ENCODE results near the gene PBX4. TPM values are rescaled to one million over a fixed set of nuclear protein-coding genes. Genes with fewer than 3 reads are reported as not detected.
A peak's percentile ranks its signal among the peaks of the same experiment; 100 is the strongest.

PBX4 gene
- total and polyA plus RNA-seq, 2 experiments from 2014 or later = 2.6 to 4.1 TPM

DNA sequence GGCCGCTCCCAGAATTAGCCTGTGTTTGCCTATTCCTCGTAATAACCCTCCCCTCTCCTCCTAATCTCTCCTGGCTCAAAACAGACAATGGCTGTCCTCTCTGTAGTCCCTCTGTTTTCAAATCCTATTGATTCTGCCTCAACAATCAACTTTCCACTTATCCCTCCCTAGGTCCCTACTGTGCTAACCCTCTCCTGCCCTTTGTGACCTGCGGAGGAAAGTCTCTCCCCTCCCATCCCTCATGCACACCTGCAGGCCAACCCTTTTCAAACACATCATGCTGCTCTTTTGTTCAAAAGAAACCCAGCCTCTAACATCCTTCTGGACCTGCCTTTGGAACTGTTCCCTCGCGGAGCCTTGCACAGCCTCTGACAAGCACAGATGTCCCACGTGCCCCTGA is 43.1 kb downstream of the PBX4 start:
- H3K27ac ChIP-seq (ENCODE audit: low read depth) = no peak overlapping the region
- TF ChIP-seq, protein P1, sequence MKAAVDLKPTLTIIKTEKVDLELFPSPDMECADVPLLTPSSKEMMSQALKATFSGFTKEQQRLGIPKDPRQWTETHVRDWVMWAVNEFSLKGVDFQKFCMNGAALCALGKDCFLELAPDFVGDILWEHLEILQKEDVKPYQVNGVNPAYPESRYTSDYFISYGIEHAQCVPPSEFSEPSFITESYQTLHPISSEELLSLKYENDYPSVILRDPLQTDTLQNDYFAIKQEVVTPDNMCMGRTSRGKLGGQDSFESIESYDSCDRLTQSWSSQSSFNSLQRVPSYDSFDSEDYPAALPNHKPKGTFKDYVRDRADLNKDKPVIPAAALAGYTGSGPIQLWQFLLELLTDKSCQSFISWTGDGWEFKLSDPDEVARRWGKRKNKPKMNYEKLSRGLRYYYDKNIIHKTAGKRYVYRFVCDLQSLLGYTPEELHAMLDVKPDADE (IDR thresholded peaks at IDR 0.05) = no peak
- TF ChIP-seq, protein P2, sequence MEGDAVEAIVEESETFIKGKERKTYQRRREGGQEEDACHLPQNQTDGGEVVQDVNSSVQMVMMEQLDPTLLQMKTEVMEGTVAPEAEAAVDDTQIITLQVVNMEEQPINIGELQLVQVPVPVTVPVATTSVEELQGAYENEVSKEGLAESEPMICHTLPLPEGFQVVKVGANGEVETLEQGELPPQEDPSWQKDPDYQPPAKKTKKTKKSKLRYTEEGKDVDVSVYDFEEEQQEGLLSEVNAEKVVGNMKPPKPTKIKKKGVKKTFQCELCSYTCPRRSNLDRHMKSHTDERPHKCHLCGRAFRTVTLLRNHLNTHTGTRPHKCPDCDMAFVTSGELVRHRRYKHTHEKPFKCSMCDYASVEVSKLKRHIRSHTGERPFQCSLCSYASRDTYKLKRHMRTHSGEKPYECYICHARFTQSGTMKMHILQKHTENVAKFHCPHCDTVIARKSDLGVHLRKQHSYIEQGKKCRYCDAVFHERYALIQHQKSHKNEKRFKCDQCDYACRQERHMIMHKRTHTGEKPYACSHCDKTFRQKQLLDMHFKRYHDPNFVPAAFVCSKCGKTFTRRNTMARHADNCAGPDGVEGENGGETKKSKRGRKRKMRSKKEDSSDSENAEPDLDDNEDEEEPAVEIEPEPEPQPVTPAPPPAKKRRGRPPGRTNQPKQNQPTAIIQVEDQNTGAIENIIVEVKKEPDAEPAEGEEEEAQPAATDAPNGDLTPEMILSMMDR (conservative IDR thresholded peaks at IDR 0.05; ENCODE audit: low read depth in 2 of 2) = no peak
- no peak for TF ChIP-seq POLR2AphosphoS5 (IDR thresholded peaks at IDR 0.05; ENCODE audit: low read depth)
- no peak for TF ChIP-seq STAT1 (IDR thresholded peaks at IDR 0.05; ENCODE audit: unreplicated experiment)
- no peak for TF ChIP-seq NANOG (IDR thresholded peaks at IDR 0.05; ENCODE audit: borderline replicate concordance)
- no peaks in the 10 kb centered on the region for H3K36me3 Mint-ChIP-seq (ENCODE audit: low read depth)
- DNase-seq (ENCODE audit: low spot score) = peak; percentile 37
- H3K4me1 ChIP-seq (ENCODE audit: insufficient read depth) = no peaks in the 10 kb centered on the region
- H3F3A ChIP-seq (replicated peaks; ENCODE audit: low read depth) = no peaks in the 10 kb centered on the region
- peaks cover 7% of the 10 kb centered on the region; the same call in 2 of the 3 replicates for H3K4me1 Mint-ChIP-seq
- no peaks in the 10 kb centered on the region for H3K9me3 Mint-ChIP-seq
- H3K36me3 ChIP-seq (ENCODE audit: insufficient read depth) = no peaks in the 10 kb centered on the region
- no peak overlapping the region for H3K4me3 Mint-ChIP-seq
- H2AFZ ChIP-seq = no peak overlapping the region
- H3K79me2 ChIP-seq (replicated peaks; ENCODE audit: insufficient read depth) = no peaks in the 10 kb centered on the region
- no peak overlapping the region for H3K27ac Mint-ChIP-seq
- H3K27me3 Mint-ChIP-seq (ENCODE audit: insufficient read depth, low read depth, poor library complexity) = peaks cover 2% of the 10 kb centered on the region
- no peaks in the 10 kb centered on the region for H3K27me3 ChIP-seq (ENCODE audit: insufficient read depth)
- no peaks in the 10 kb centered on the region for H4K20me1 ChIP-seq (replicated peaks; ENCODE audit: insufficient read depth)
- peak; percentile 94 for ATAC-seq
- no peak overlapping the region for H3K4me2 ChIP-seq
- H3K9me2 ChIP-seq (ENCODE audit: insufficient read depth) = no peaks in the 10 kb centered on the region
- H3K4me3 ChIP-seq = no peak overlapping the region

GRCh38 chr19:19571071-19571786 is 47.3 kb downstream of the PBX4 start:
- Histone ChIP-seq H3K4me1 (ENCODE audit: insufficient read depth) (no peaks in the 10 kb centered on the region), H3K27ac (ENCODE audit: low read depth) (no peak overlapping the region), H3F3A (replicated peaks; ENCODE audit: low read depth) (no peaks in the 10 kb centered on the region), H4K20me1 (replicated peaks; ENCODE audit: insufficient read depth) (no peaks in the 10 kb centered on the region), H3K4me3 (no peak overlapping the region), H2AFZ (no peak overlapping the region), H3K4me2 (no peak overlapping the region), H3K79me2 (replicated peaks; ENCODE audit: insufficient read depth) (no peaks in the 10 kb centered on the region), H3K9me2 (ENCODE audit: insufficient read depth) (no peaks in the 10 kb centered on the region), H3K36me3 (ENCODE audit: insufficient read depth) (no peaks in the 10 kb centered on the region), H3K27me3 (ENCODE audit: insufficient read depth) (no peaks in the 10 kb centered on the region)
- no peaks in the 10 kb centered on the region; the same call in 2 of the 3 replicates for H3K9me3 Mint-ChIP-seq
- H3K4me3 Mint-ChIP-seq = no peak overlapping the region
- peaks cover 4% of the 10 kb centered on the region for H3K27me3 Mint-ChIP-seq (ENCODE audit: insufficient read depth, low read depth, poor library complexity)
- peaks cover 12% of the 10 kb centered on the region; the same call in 2 of the 3 replicates for H3K36me3 Mint-ChIP-seq (ENCODE audit: low read depth)
- H3K27ac Mint-ChIP-seq = no peak overlapping the region
- H3K4me1 Mint-ChIP-seq = peaks cover 7% of the 10 kb centered on the region; the same call in 2 of the 3 replicates
- DNase-seq (ENCODE audit: low spot score) (no peak), ATAC-seq (no peak)
- TF ChIP-seq, protein P2 (conservative IDR thresholded peaks at IDR 0.05; ENCODE audit: low read depth in 2 of 2) = no peak
- no peak for TF ChIP-seq JUNB (IDR thresholded peaks at IDR 0.05; ENCODE audit: unreplicated experiment)
- TF ChIP-seq EZH2 (IDR thresholded peaks at IDR 0.05; ENCODE audit: low read depth, unreplicated experiment) = no peak
- no peak for TF ChIP-seq ZNF114 (CRISPR knock-in tag; IDR thresholded peaks at IDR 0.05)
- no peak for TF ChIP-seq STAT1 (IDR thresholded peaks at IDR 0.05; ENCODE audit: unreplicated experiment)
- no peak for TF ChIP-seq CREB1 (CRISPR knock-in tag; IDR thresholded peaks at IDR 0.05; ENCODE audit: low read depth)
- TF ChIP-seq, protein P3, sequence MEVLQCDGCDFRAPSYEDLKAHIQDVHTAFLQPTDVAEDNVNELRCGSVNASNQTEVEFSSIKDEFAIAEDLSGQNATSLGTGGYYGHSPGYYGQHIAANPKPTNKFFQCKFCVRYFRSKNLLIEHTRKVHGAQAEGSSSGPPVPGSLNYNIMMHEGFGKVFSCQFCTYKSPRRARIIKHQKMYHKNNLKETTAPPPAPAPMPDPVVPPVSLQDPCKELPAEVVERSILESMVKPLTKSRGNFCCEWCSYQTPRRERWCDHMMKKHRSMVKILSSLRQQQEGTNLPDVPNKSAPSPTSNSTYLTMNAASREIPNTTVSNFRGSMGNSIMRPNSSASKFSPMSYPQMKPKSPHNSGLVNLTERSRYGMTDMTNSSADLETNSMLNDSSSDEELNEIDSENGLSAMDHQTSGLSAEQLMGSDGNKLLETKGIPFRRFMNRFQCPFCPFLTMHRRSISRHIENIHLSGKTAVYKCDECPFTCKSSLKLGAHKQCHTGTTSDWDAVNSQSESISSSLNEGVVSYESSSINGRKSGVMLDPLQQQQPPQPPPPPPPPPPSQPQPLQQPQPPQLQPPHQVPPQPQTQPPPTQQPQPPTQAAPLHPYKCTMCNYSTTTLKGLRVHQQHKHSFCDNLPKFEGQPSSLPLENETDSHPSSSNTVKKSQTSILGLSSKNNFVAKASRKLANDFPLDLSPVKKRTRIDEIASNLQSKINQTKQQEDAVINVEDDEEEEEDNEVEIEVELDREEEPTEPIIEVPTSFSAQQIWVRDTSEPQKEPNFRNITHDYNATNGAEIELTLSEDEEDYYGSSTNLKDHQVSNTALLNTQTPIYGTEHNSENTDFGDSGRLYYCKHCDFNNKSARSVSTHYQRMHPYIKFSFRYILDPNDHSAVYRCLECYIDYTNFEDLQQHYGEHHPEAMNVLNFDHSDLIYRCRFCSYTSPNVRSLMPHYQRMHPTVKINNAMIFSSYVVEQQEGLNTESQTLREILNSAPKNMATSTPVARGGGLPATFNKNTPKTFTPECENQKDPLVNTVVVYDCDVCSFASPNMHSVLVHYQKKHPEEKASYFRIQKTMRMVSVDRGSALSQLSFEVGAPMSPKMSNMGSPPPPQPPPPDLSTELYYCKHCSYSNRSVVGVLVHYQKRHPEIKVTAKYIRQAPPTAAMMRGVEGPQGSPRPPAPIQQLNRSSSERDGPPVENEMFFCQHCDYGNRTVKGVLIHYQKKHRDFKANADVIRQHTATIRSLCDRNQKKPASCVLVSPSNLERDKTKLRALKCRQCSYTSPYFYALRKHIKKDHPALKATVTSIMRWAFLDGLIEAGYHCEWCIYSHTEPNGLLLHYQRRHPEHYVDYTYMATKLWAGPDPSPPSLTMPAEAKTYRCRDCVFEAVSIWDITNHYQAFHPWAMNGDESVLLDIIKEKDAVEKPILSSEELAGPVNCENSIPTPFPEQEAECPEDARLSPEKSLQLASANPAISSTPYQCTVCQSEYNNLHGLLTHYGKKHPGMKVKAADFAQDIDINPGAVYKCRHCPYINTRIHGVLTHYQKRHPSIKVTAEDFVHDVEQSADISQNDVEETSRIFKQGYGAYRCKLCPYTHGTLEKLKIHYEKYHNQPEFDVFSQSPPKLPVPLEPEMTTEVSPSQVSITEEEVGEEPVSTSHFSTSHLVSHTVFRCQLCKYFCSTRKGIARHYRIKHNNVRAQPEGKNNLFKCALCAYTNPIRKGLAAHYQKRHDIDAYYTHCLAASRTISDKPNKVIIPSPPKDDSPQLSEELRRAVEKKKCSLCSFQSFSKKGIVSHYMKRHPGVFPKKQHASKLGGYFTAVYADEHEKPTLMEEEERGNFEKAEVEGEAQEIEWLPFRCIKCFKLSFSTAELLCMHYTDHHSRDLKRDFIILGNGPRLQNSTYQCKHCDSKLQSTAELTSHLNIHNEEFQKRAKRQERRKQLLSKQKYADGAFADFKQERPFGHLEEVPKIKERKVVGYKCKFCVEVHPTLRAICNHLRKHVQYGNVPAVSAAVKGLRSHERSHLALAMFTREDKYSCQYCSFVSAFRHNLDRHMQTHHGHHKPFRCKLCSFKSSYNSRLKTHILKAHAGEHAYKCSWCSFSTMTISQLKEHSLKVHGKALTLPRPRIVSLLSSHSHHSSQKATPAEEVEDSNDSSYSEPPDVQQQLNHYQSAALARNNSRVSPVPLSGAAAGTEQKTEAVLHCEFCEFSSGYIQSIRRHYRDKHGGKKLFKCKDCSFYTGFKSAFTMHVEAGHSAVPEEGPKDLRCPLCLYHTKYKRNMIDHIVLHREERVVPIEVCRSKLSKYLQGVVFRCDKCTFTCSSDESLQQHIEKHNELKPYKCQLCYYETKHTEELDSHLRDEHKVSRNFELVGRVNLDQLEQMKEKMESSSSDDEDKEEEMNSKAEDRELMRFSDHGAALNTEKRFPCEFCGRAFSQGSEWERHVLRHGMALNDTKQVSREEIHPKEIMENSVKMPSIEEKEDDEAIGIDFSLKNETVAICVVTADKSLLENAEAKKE (CRISPR knock-in tag; IDR thresholded peaks at IDR 0.05) = no peak

All from GM23338 (cell line).